Activated effector memory CD4-positive, alpha-beta T cell treated with Interleukin-2 at 50 U/mL for 16 hours (primary cell): ENCODE data around the gene SMG9.

ENCODE experiments used
- DNase-seq: peaks from one replicate; pipeline ENCODE4 v3.0.0-alpha.2; 2020

The SMG9 gene

GRCh38 chr19:43752287-43752875 is 2.4 kb downstream of the SMG9 start:
- DNase-seq: no peak

GRCh38 chr19:43751466-43752220 is 3.1 kb downstream of the SMG9 start:
- DNase-seq: no peak

GRCh38 chr19:43749898-43750297 is 4.9 kb downstream of the SMG9 start:
- no peak for DNase-seq

GRCh38 chr19:43749152-43749551 is 5.6 kb downstream of the SMG9 start:
- no peak for DNase-seq

GRCh38 chr19:43748685-43749084 is 6.1 kb downstream of the SMG9 start:
- no peak for DNase-seq

- no peak for DNase-seq
Observed at GRCh38 chr19:43748205-43748594, 6.6 kb downstream of the SMG9 start.

GRCh38 chr19:43747557-43748204 is 7.1 kb downstream of the SMG9 start:
- DNase-seq: no peak

GRCh38 chr19:43743059-43743458 is 11.7 kb downstream of the SMG9 start:
- no peak for DNase-seq

GRCh38 chr19:43741075-43741825 is 13.5 kb downstream of the SMG9 start:
- no peak for DNase-seq

GRCh38 chr19:43739439-43740235 is 15.1 kb downstream of the SMG9 start:
- DNase-seq: no peak

- DNase-seq: no peak
Observed at GRCh38 chr19:43738780-43739211, 16.0 kb downstream of the SMG9 start.

- DNase-seq: no peak
Observed at GRCh38 chr19:43735957-43736356, 18.8 kb downstream of the SMG9 start.

- no peak for DNase-seq
Observed at GRCh38 chr19:43735013-43735412, 19.7 kb downstream of the SMG9 start.

- no peak for DNase-seq
Observed at GRCh38 chr19:43731846-43732245, 22.9 kb downstream of the SMG9 start.

- no peak for DNase-seq
Observed at GRCh38 chr19:43731346-43731745, 23.4 kb downstream of the SMG9 start.

- no peak for DNase-seq
Observed at GRCh38 chr19:43729919-43730318, 24.8 kb downstream of the SMG9 start.

- DNase-seq: no peak
Observed at GRCh38 chr19:43727593-43727853, 27.2 kb downstream of the SMG9 start.

GRCh38 chr19:43726736-43727592 is 27.8 kb downstream of the SMG9 start:
- DNase-seq: no peak

- DNase-seq: no peak
Observed at GRCh38 chr19:43725468-43725867, 29.3 kb downstream of the SMG9 start.

GRCh38 chr19:43724896-43725295 is 29.9 kb downstream of the SMG9 start:
- no peak for DNase-seq

GRCh38 chr19:43723588-43723987 is 31.2 kb downstream of the SMG9 start:
- no peak for DNase-seq

GRCh38 chr19:43721469-43722048 is 33.2 kb downstream of the SMG9 start:
- DNase-seq: no peak
